Breast epithelium (tissue), 4 donors: ENCODE data around the gene APOC1. TPM values are rescaled to one million over a fixed set of nuclear protein-coding genes. Genes with fewer than 3 reads are reported as not detected.

Experiments
- DNase-seq, 2 donors: peaks; one replicate each; pipeline ENCODE4 v3.0.0-alpha.2; 2019; ENCODE audit warnings: low spot score in 2 of 2
- H3K27ac ChIP-seq, 2 donors: fragments of 200-600 bp; sonication (generic) in 1 of 2; one replicate each; pipeline ENCODE4 v1.5.1; 2016 to 2019; ENCODE audit warnings: mild to moderate bottlenecking in 1 of 2
- H3K27me3 ChIP-seq, 2 donors: fragments of 200-600 bp; sonication (generic) in 1 of 2; one replicate each; pipeline versions ENCODE4 v1.5.1 to v1.6.0; 2017 to 2019; ENCODE audit warnings: control low read depth in 1 of 2, mild to moderate bottlenecking in 1 of 2
- H3K36me3 ChIP-seq: fragments of 200-600 bp; one replicate; pipeline ENCODE4 v1.5.1; 2019
- H3K4me1 ChIP-seq, 2 donors: fragments of 200-600 bp; sonication (generic); one replicate each; pipeline ENCODE4 v1.5.1; 2016 to 2019; ENCODE audit warnings: control low read depth in 1 of 2
- H3K4me3 ChIP-seq, 3 donors: fragments of 200-600 bp; sonication (generic); 1 replicate in 2 of 3; 2 replicates in 1 of 3; pipeline ENCODE4 v1.5.1; 2016 to 2019; ENCODE audit warnings: mild to moderate bottlenecking in 3 of 3, moderate library complexity in 2 of 3
- H3K9me3 ChIP-seq, 2 donors: fragments of 200-600 bp; sonication (generic) in 1 of 2; one replicate each; pipeline ENCODE4 v1.5.1; 2016 to 2019; ENCODE audit warnings: control low read depth in 1 of 2
- POLR2A ChIP-seq: fragments of 450-650 bp; IDR thresholded peaks from one replicate; pipeline ENCODE4 v1.6.1; 2016; ENCODE audit warnings: antibody characterized with exemption, mild to moderate bottlenecking, moderate library complexity
- POLR2AphosphoS5 ChIP-seq, 3 donors: sonication (generic); formaldehyde crosslinking; IDR thresholded peaks; one replicate each; pipeline ENCODE4 v1.6.1; 2017; ENCODE audit warnings: antibody characterized with exemption in 3 of 3
- intact Hi-C: fragments of 100-400 bp; cut with DNase I; formaldehyde crosslinking; loops from one replicate; pipeline ENCODE4 v1.15.1; 2023; ENCODE audit warnings: low total_unique reads
- total RNA-seq, 3 donors: library from RNA; depleted of rRNA; stranded (reverse); fragments of >200 nt; gene quantifications; one replicate each; pipeline ENCODE4 v1.1.0, GENCODE V29; 2016
- TF ChIP-seq, protein P1 (sequence below), 3 donors: fragments of 450-650 bp; IDR thresholded peaks; one replicate each; pipeline ENCODE4 v1.5.1; 2016 to 2017; ENCODE audit warnings: antibody characterized with exemption in 3 of 3, mild to moderate bottlenecking in 3 of 3, moderate library complexity in 3 of 3

The APOC1 gene
- total RNA-seq, 3 donors from 2014 or later: 59.0 to 285 (median 78.7) TPM

DNA sequence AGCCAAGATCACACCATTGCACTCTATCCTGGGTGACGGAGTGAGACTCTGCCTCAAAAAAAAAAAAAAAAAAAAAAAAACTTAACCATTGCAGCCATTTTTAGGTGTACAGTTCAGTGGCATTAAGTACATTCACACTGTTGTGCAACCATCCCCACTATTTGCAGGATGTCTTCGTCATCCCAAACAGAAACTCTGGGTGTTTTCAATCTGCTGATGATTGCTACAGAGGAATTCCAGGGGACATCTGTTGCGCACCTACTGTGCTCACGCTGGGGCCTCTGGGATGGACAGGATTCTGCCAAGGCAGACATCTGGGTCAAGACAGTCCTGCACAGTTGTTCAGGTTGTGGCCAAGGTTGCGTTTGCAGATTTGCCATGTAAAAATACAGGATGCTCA, 25.3 kb downstream of the APOC1 start:
- no peak for DNase-seq
- H3K36me3 ChIP-seq: no peaks in the 10 kb centered on the region
- H3K4me1 ChIP-seq: no peaks in the 10 kb centered on the region
- no peak overlapping the region for H3K27ac ChIP-seq
- H3K4me3 ChIP-seq: no peak overlapping the region
- TF ChIP-seq, protein P1, sequence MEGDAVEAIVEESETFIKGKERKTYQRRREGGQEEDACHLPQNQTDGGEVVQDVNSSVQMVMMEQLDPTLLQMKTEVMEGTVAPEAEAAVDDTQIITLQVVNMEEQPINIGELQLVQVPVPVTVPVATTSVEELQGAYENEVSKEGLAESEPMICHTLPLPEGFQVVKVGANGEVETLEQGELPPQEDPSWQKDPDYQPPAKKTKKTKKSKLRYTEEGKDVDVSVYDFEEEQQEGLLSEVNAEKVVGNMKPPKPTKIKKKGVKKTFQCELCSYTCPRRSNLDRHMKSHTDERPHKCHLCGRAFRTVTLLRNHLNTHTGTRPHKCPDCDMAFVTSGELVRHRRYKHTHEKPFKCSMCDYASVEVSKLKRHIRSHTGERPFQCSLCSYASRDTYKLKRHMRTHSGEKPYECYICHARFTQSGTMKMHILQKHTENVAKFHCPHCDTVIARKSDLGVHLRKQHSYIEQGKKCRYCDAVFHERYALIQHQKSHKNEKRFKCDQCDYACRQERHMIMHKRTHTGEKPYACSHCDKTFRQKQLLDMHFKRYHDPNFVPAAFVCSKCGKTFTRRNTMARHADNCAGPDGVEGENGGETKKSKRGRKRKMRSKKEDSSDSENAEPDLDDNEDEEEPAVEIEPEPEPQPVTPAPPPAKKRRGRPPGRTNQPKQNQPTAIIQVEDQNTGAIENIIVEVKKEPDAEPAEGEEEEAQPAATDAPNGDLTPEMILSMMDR (IDR thresholded peaks at IDR 0.05): no peak
- TF ChIP-seq POLR2A (no peak), POLR2AphosphoS5 (IDR thresholded peaks at IDR 0.05) (no peak)
- no peaks in the 10 kb centered on the region for H3K9me3 ChIP-seq
- intact Hi-C loops: no loop called here
- no peaks in the 10 kb centered on the region for H3K27me3 ChIP-seq

DNA sequence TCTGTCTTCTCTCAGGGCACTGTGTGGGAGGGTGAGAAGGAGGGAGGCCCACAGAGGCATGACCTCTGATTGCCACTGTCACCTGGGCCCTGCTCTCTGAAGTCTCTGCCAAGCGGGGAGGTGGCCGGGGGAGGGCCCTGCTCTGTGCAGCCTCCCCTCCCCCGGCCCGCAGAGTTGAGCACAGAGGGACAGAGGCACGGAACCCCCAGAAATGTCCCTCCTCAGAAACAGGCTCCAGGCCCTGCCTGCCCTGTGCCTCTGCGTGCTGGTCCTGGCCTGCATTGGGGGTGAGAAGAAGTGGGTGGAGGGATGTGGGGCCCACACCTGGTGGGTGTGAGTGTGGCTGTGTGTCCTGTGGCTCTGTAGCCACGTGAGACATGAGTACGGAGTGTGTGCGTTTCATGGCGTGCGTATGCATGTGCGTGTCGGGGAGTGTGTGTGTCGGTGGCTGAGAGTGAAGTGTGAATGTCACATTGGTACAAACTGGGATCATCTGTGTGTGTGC, 27.7 kb downstream of the APOC1 start, which contains the start of gene APOC4:
Gene APOC4, plus strand, starts transcription at position 171 of the 505 bp plus-strand sequence. Its CDS starts 41 bp downstream, at position 212.
- H3K27me3 ChIP-seq: no peaks in the 10 kb centered on the region
- intact Hi-C loops: no loop called here
- DNase-seq: no peak
- H3K4me3 ChIP-seq: no peak within 1 kb of the TSS
- TF ChIP-seq POLR2A (no peak), POLR2AphosphoS5 (IDR thresholded peaks at IDR 0.05) (no peak)
- TF ChIP-seq, protein P1 (IDR thresholded peaks at IDR 0.05): no peak
- H3K4me1 ChIP-seq: no peaks in the 10 kb centered on the region
- H3K27ac ChIP-seq: no peak within 1 kb of the TSS
- no peaks in the 10 kb centered on the region for H3K36me3 ChIP-seq
- H3K9me3 ChIP-seq: no peaks in the 10 kb centered on the region

DNA sequence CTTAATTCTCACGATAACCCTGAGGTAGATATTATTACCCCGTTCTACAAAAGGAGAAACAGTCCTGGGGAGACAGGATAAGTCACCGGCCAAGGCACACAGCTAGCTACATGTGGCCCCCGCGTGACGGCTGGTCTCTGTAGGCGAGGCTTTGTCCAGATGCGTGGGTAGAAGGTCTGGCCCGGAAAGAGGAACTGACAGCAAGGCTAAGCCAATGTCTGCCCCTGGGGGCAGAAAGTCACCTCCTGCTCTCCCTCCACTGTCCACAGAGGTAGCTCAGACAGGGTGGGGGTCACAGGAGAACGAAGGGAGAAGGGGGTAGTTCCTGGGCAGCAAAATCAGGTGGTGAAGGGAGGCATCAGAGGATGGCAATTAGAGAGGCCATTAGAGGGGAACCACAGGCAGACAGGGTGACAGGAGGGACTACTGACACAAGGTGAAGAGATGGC, 29.4 kb downstream of the APOC1 start:
- peak in 1 of 2 donors; percentile 60 for DNase-seq
- H3K27me3 ChIP-seq: no peaks in the 10 kb centered on the region
- TF ChIP-seq POLR2AphosphoS5 (IDR thresholded peaks at IDR 0.05) (no peak), POLR2A (no peak)
- TF ChIP-seq, protein P1 (IDR thresholded peaks at IDR 0.05): no peak
- intact Hi-C loops: no loop called here
- no peaks in the 10 kb centered on the region for H3K4me1 ChIP-seq
- peak overlapping the region in 1 of 3 donors; percentile 28 for H3K4me3 ChIP-seq
- no peaks in the 10 kb centered on the region for H3K9me3 ChIP-seq
- H3K27ac ChIP-seq: peak overlapping the region; percentile 17 to 43
- no peaks in the 10 kb centered on the region for H3K36me3 ChIP-seq

DNA sequence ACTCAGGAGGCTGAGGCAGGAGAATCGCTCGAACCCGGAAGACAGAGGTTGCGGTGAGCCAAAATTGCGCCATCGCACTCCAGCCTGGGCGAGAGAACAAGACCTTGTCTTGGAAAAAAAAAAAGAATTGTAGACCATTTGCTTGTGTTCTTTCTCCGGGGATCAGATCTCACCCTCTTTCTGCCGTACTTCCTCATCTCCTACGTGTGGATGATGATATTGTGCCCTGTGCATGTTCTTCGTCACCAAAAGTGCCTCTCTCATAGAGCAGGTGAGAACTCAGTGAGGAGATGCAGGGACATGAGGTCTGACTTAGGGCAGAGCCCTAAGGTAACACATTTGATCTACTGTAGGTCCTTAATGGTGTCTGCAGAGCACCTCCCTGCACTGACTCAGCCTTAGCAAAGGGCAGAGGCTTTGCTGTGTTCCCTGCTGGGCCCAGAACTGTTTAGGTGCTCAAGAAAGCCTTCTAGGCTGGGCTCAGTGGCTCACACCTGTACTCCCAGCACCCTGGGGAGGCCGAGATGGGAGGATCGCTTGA, 32.7 kb downstream of the APOC1 start:
- intact Hi-C loops: loop anchor here (5.0 kb wide), 1 partner anchor 40 kb away; the partner anchor contains the start of gene APOE
- no peaks in the 10 kb centered on the region for H3K9me3 ChIP-seq
- peaks cover 0 to 14% of the 10 kb centered on the region in 2 donors for H3K4me1 ChIP-seq
- H3K27me3 ChIP-seq: no peaks in the 10 kb centered on the region
- H3K27ac ChIP-seq: no peak overlapping the region
- H3K36me3 ChIP-seq: no peaks in the 10 kb centered on the region
- no peak for TF ChIP-seq POLR2A
- no peak for TF ChIP-seq POLR2AphosphoS5 (IDR thresholded peaks at IDR 0.05)
- TF ChIP-seq, protein P1 (IDR thresholded peaks at IDR 0.05): no peak
- no peak for DNase-seq
- H3K4me3 ChIP-seq: no peak overlapping the region

DNA sequence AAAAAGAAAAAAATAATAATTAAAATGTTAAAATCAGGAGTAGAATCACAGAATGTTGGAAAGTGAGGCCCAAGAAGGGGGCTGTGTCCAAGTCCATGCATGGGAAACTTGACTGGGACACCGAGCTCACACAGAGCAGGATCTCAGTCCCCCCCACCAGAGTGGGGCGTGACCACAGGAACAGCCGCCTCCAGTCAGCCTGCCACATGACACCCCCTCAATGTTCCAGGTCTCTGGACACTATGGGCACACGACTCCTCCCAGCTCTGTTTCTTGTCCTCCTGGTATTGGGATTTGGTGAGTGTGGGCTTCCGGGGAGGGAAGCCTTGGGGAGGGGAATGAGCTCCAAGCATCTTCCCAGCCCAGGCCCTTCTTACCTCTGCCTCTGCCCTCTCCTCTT, 33.8 kb downstream of the APOC1 start:
- H3K9me3 ChIP-seq: no peaks in the 10 kb centered on the region
- no peaks in the 10 kb centered on the region for H3K36me3 ChIP-seq
- DNase-seq: no peak
- no peak overlapping the region for H3K27ac ChIP-seq
- H3K4me1 ChIP-seq: peaks cover 0 to 17% of the 10 kb centered on the region in 2 donors
- intact Hi-C loops: loop anchor here (5.0 kb wide), 1 partner anchor 41 kb away; the partner anchor contains the start of gene APOE
- no peak overlapping the region for H3K4me3 ChIP-seq
- TF ChIP-seq POLR2AphosphoS5 (IDR thresholded peaks at IDR 0.05): no peak
- TF ChIP-seq POLR2A: no peak
- TF ChIP-seq, protein P1 (IDR thresholded peaks at IDR 0.05): no peak
- H3K27me3 ChIP-seq: no peaks in the 10 kb centered on the region
